Measurements from ENCODE around the gene CSPG4.

GRCh38 chr15:75669191-75669878 is 43.3 kb downstream of the CSPG4 start:
- no peak for TF ChIP-seq EZH2 (IDR thresholded peaks at IDR 0.05; ENCODE audit: borderline replicate concordance, low read depth, low read length)
- no peak for TF ChIP-seq MTA1 (IDR thresholded peaks at IDR 0.05; ENCODE audit: borderline replicate concordance)
- no peak for TF ChIP-seq NRF1 (conservative IDR thresholded peaks at IDR 0.05 in 1 of 2, IDR thresholded peaks at IDR 0.05 in 1 of 2)
- no peak for TF ChIP-seq ZNF407 (IDR thresholded peaks at IDR 0.05; ENCODE audit: low read depth)
- no peak for TF ChIP-seq BRCA1 (IDR thresholded peaks at IDR 0.05)
- TF ChIP-seq BRCA1 (CRISPR knock-in tag; IDR thresholded peaks at IDR 0.05): no peak
- no peak for TF ChIP-seq CBX5 (IDR thresholded peaks at IDR 0.05; ENCODE audit: borderline replicate concordance, low read depth)
- no peak for TF ChIP-seq CTCF (IDR thresholded peaks at IDR 0.05 in 2 of 3, conservative IDR thresholded peaks at IDR 0.05 in 1 of 3; ENCODE audit: insufficient read depth in 2 of 3, low read depth in 1 of 3, low read length in 3 of 3)
- no peak for TF ChIP-seq ZNF707 (CRISPR knock-in tag; conservative IDR thresholded peaks at IDR 0.05)
- TF ChIP-seq DEAF1 (CRISPR knock-in tag; IDR thresholded peaks at IDR 0.05): no peak
- TF ChIP-seq NFYB (IDR thresholded peaks at IDR 0.05; ENCODE audit: extremely low read depth, insufficient read length): no peak
- TF ChIP-seq HSF4 (CRISPR knock-in tag; IDR thresholded peaks at IDR 0.05; ENCODE audit: borderline replicate concordance): no peak
